HG03196 (cell line): ENCODE measurements around the gene AGBL4.

Experiments used
- ATAC-seq: cut with Tn5 transposase; IDR thresholded peaks from one replicate; pipeline ENCODE4 v1.9.1; 2021; ENCODE audit not compliant: unreplicated experiment

The AGBL4 gene

GRCh38 chr1:49723662-49724061 lies 300.1 kb downstream of the AGBL4 start:
- ATAC-seq: no peak

- ATAC-seq: no peak
These were observed 329.4 kb downstream of the AGBL4 start for GRCh38 chr1:49694251-49694827.

GRCh38 chr1:49686107-49686506 lies 337.6 kb downstream of the AGBL4 start:
- ATAC-seq: no peak

GRCh38 chr1:49677706-49678105 lies 346.0 kb downstream of the AGBL4 start:
- no peak for ATAC-seq

GRCh38 chr1:49651136-49651535 lies 372.6 kb downstream of the AGBL4 start:
- no peak for ATAC-seq

GRCh38 chr1:49630156-49630555 lies 393.6 kb downstream of the AGBL4 start:
- no peak for ATAC-seq

GRCh38 chr1:49627781-49628180 lies 396.0 kb downstream of the AGBL4 start:
- ATAC-seq: no peak

- no peak for ATAC-seq
These were observed 397.3 kb downstream of the AGBL4 start for GRCh38 chr1:49626472-49626871.

GRCh38 chr1:49622877-49623276 lies 400.9 kb downstream of the AGBL4 start:
- ATAC-seq: no peak

GRCh38 chr1:49606082-49606481 lies 417.7 kb downstream of the AGBL4 start:
- no peak for ATAC-seq

- ATAC-seq: no peak
These were observed 426.3 kb downstream of the AGBL4 start for GRCh38 chr1:49597436-49597835.

- ATAC-seq: no peak
These were observed 447.3 kb downstream of the AGBL4 start for GRCh38 chr1:49576327-49576901.

- no peak for ATAC-seq
These were observed 467.0 kb downstream of the AGBL4 start for GRCh38 chr1:49556676-49557234.

- no peak for ATAC-seq
These were observed 471.7 kb downstream of the AGBL4 start for GRCh38 chr1:49552101-49552500.

GRCh38 chr1:49544615-49545014 lies 479.1 kb downstream of the AGBL4 start:
- ATAC-seq: no peak

- ATAC-seq: no peak
These were observed 482.5 kb downstream of the AGBL4 start for GRCh38 chr1:49541096-49541752.

GRCh38 chr1:49527606-49528305 lies 496.0 kb downstream of the AGBL4 start:
- ATAC-seq: no peak

- ATAC-seq: no peak
These were observed 497.1 kb downstream of the AGBL4 start for GRCh38 chr1:49526672-49527071.

GRCh38 chr1:49523764-49524163 lies 500.0 kb downstream of the AGBL4 start:
- no peak for ATAC-seq

GRCh38 chr1:49466961-49467360 lies 556.8 kb downstream of the AGBL4 start:
- no peak for ATAC-seq

GRCh38 chr1:49465486-49466185 lies 558.1 kb downstream of the AGBL4 start:
- ATAC-seq: no peak
